Subcutaneous adipose tissue (tissue), 4 donors: ENCODE measurements around the gene EPDR1. TPM values are rescaled to one million over a fixed set of nuclear protein-coding genes. Genes with fewer than 3 reads are reported as not detected.

Experiments
- CTCF ChIP-seq: fragments of 450-650 bp; IDR thresholded peaks from one replicate; pipeline ENCODE4 v1.5.1; 2016; ENCODE audit warnings: low read depth, mild to moderate bottlenecking, control low read depth, antibody characterized with exemption, moderate library complexity
- total RNA-seq, 4 donors: library from RNA; depleted of rRNA; stranded (reverse); fragments of >200 nt; gene quantifications; one replicate each; pipeline ENCODE4 v1.1.0, GENCODE V29; 2016

Gene EPDR1
- total RNA-seq, 4 donors from 2014 or later: 14.5 to 53.5 (median 34.9) TPM

DNA sequence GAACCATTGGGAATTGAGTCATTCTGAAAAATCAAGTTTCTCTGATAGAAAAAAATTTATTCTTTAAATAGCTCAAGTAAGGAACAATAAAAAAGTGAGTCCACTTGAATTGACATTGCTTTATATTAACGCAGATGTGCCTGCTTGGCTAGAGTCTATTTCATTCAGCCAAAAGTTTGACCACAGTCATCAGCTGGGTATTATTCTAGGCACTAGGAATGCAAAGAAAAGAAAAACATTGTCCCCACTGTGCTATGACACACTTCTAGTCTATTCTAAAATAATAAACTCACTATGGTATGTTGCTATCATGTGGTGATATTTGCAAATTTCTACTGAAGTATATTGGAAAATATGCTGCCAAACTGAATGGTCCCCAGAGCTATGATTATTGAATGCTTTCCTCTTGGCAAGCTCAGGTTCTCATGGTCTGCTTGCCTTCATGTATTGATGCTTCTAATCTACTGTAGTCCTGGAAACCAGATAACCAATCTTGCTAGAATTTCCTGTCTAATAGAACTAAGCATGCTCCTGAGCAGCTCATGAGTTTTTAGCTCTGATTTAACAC, 12.1 kb upstream of the EPDR1 start:
- TF ChIP-seq CTCF: no peak

- no peak for TF ChIP-seq CTCF
Measured at GRCh38 chr7:37912756-37913155, 7.7 kb upstream of the EPDR1 start.

DNA sequence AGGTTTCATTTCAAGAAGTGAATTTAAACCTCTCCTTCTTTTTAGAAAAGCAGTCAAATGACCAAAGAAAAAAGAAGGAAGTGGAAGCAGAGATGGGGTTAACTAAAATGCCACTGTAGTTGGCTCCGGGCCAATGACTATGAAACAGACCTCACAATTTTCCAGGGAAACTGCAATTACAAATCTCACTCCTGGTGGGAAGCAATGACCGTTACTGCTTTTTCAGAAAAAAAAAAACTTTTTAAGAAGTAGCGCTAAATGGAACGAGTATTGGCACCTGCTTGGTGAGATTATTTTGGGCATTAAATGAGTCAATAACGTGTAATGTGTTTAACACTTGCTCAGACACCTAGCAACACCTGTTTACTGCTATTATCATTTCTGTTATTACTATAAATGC, 5.0 kb upstream of the EPDR1 start:
- TF ChIP-seq CTCF: no peak

DNA sequence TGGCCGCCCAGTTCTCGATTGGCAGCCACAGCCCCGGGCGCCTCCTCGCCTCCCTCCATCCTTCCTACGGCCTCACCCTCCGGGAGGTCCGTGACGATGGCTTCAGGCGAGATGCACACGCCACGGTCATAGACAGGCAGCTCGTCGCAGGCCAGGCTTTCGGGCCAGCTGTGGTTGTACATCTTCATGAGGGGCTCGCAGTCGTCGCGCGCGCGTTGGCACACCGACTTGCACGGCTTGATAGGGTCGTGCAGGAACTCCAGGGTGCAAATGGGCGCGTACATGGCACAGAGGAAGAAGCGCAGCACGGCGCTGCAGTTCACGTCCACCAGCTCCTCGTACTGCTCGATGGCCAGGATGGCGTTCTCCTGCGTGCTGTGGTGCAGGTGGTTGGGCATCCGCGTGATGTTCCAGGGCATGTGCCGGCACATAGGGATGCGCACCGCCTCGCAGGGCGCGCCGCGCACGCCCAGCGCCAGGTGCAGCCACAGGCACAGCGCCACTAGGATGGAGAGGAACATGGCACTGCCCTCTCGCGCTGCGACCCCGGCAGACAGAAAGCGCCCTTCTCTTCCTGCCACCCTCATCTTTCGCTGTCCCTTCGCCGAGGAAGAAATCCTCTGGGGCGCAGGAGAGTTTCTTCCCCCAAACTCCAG, 4.3 kb upstream of the EPDR1 start:
- no peak for TF ChIP-seq CTCF

GRCh38 chr7:37916673-37917660, 3.5 kb upstream of the EPDR1 start, which contains the start of gene SFRP4:
SFRP4 (minus strand) TSS chr7:37916817; CDS start chr7:37916537, 280 bp downstream.
- TF ChIP-seq CTCF: no peak

DNA sequence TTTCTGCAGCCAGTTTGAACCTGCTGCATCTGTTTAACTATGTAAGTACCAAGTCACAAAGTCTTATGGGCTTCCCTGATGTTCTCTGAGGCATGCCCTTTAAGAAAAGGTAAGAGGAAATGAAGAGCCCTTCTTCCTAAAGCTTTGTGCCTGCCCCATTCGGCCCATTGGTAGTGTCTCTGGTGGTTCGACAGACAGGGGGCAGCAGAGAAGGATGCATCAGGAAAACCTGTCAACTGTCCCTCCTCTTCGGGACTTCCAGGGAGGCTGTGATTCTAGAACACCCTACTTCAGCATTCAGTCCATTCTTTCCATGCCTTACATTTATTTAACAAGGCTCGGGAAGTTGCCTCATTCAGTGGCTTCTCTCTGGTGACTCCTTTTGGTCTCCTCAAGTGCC, 1.9 kb upstream of the EPDR1 start:
- TF ChIP-seq CTCF: no peak
